Dendritic cell treated with granulocyte-macrophage colony-stimulating factor and Interleukin-4, amounts not matched to agents 40 ng/mL and 50 ng/mL, for 4 days (primary cell): Measurements from ENCODE around the gene SLC13A5.
"Not testable (repeated sequence)": the region's sequence is repeated elsewhere in the genome, so short reads cannot be mapped to it uniquely, and the experiment has no call there.

ENCODE experiments used
- H3K27ac Mint-ChIP-seq: one replicate; pipeline ENCODE4 v1.8.0; 2022; ENCODE audit warnings: mild to moderate bottlenecking, mixed read lengths
- H3K27me3 Mint-ChIP-seq: one replicate; pipeline ENCODE4 v1.8.0; 2022; ENCODE audit warnings: mild to moderate bottlenecking, mixed read lengths
- H3K36me3 Mint-ChIP-seq: one replicate; pipeline ENCODE4 v1.8.0; 2022; ENCODE audit warnings: low read depth, mixed read lengths
- H3K4me1 Mint-ChIP-seq: one replicate; pipeline ENCODE4 v1.8.0; 2022; ENCODE audit warnings: low read depth, mixed read lengths
- H3K4me3 Mint-ChIP-seq: one replicate; pipeline ENCODE4 v1.8.0; 2022; ENCODE audit warnings: mild to moderate bottlenecking, moderate library complexity, mixed read lengths
- H3K9me3 Mint-ChIP-seq: one replicate; pipeline ENCODE4 v1.8.0; 2022; ENCODE audit warnings: mixed read lengths
- intact Hi-C: fragments of 100-400 bp; cut with micrococcal nuclease; formaldehyde crosslinking; loops from one replicate; pipeline ENCODE4 v1.15.0; 2022

SLC13A5 gene

GRCh38 chr17:6713130-6713917, at the start of gene SLC13A5:
Gene SLC13A5 (minus strand): TSS chr17:6713369. CDS start chr17:6713333, 36 bp downstream.
- H3K27ac Mint-ChIP-seq: no peak within 1 kb of the TSS
- H3K4me3 Mint-ChIP-seq: peak within 1 kb of the TSS; percentile 67
- no peaks in the 10 kb centered on the region for H3K36me3 Mint-ChIP-seq
- H3K4me1 Mint-ChIP-seq: peaks cover 34% of the 10 kb centered on the region
- peaks cover 52% of the 10 kb centered on the region for H3K27me3 Mint-ChIP-seq
- intact Hi-C loops: no loop called here
- H3K9me3 Mint-ChIP-seq: no peaks in the 10 kb centered on the region

GRCh38 chr17:6761779-6762178, 48.6 kb upstream of the SLC13A5 start:
- H3K4me3 Mint-ChIP-seq: no peak overlapping the region
- intact Hi-C loops: no loop called here
- H3K27ac Mint-ChIP-seq: no peak overlapping the region
- peaks cover 16% of the 10 kb centered on the region for H3K9me3 Mint-ChIP-seq
- peaks cover 22% of the 10 kb centered on the region for H3K4me1 Mint-ChIP-seq
- H3K36me3 Mint-ChIP-seq: peaks cover 100% of the 10 kb centered on the region
- no peaks in the 10 kb centered on the region for H3K27me3 Mint-ChIP-seq

- Mint-ChIP-seq H3K27me3 (no peaks in the 10 kb centered on the region), H3K9me3 (no peaks in the 10 kb centered on the region), H3K27ac (no peak overlapping the region), H3K4me3 (no peak overlapping the region), H3K36me3 (peaks cover 70% of the 10 kb centered on the region), H3K4me1 (peaks cover 50% of the 10 kb centered on the region)
- intact Hi-C loops: loop anchor here (10.0 kb wide), 1 partner anchor 93 kb away; no protein-coding TSS in a partner anchor
Observed at GRCh38 chr17:6757747-6758146, 44.6 kb upstream of the SLC13A5 start.

- H3K4me1 Mint-ChIP-seq: peaks cover 63% of the 10 kb centered on the region
- H3K9me3 Mint-ChIP-seq: no peaks in the 10 kb centered on the region
- peak overlapping the region; percentile 88 for H3K4me3 Mint-ChIP-seq
- no peaks in the 10 kb centered on the region for H3K27me3 Mint-ChIP-seq
- intact Hi-C loops: loop anchor here (10.0 kb wide), 1 partner anchor 92 kb away; no protein-coding TSS in a partner anchor
- peak overlapping the region; percentile 97 for H3K27ac Mint-ChIP-seq
- H3K36me3 Mint-ChIP-seq: peaks cover 58% of the 10 kb centered on the region
Observed at GRCh38 chr17:6756425-6757031, 43.4 kb upstream of the SLC13A5 start.

- intact Hi-C loops: loop anchor here (10.0 kb wide), 1 partner anchor 91 kb away; no protein-coding TSS in a partner anchor
- Mint-ChIP-seq H3K4me1 (peaks cover 64% of the 10 kb centered on the region), H3K4me3 (peak within 1 kb of the TSS; percentile 88), H3K27ac (peak within 1 kb of the TSS; percentile 97), H3K27me3 (no peaks in the 10 kb centered on the region), H3K9me3 (no peaks in the 10 kb centered on the region), H3K36me3 (peaks cover 50% of the 10 kb centered on the region)
Observed at GRCh38 chr17:6755731-6756184, 42.6 kb upstream of the SLC13A5 start, which contains the start of gene XAF1. Gene XAF1 (plus strand): TSS chr17:6756046. CDS start chr17:6756079, 33 bp downstream.

- Mint-ChIP-seq H3K27ac (peak overlapping the region; percentile 97), H3K4me3 (peak overlapping the region; percentile 88), H3K27me3 (no peaks in the 10 kb centered on the region), H3K36me3 (peaks cover 46% of the 10 kb centered on the region), H3K9me3 (no peaks in the 10 kb centered on the region), H3K4me1 (peaks cover 64% of the 10 kb centered on the region)
- intact Hi-C loops: loop anchor here (10.0 kb wide), 1 partner anchor 90 kb away; no protein-coding TSS in a partner anchor
Observed at GRCh38 chr17:6755281-6755680, 42.1 kb upstream of the SLC13A5 start.

GRCh38 chr17:6753546-6753945, 40.4 kb upstream of the SLC13A5 start:
- Mint-ChIP-seq H3K27me3 (no peaks in the 10 kb centered on the region), H3K4me3 (no peak overlapping the region), H3K4me1 (peaks cover 60% of the 10 kb centered on the region), H3K36me3 (peaks cover 28% of the 10 kb centered on the region), H3K9me3 (no peaks in the 10 kb centered on the region), H3K27ac (peak overlapping the region; percentile 85)
- intact Hi-C loops: loop anchor here (10.0 kb wide), 1 partner anchor 89 kb away; no protein-coding TSS in a partner anchor

GRCh38 chr17:6753006-6753445, 39.9 kb upstream of the SLC13A5 start:
- Mint-ChIP-seq H3K36me3 (peaks cover 23% of the 10 kb centered on the region), H3K27me3 (no peaks in the 10 kb centered on the region), H3K27ac (peak overlapping the region; percentile 85), H3K4me3 (no peak overlapping the region), H3K4me1 (peaks cover 54% of the 10 kb centered on the region), H3K9me3 (no peaks in the 10 kb centered on the region)
- intact Hi-C loops: loop anchor here (10.0 kb wide), 1 partner anchor 88 kb away; no protein-coding TSS in a partner anchor

- intact Hi-C loops: loop anchor here (10.0 kb wide), 1 partner anchor 87 kb away; no protein-coding TSS in a partner anchor
- Mint-ChIP-seq H3K27ac (peak overlapping the region; percentile 85), H3K4me1 (peaks cover 47% of the 10 kb centered on the region)
Observed at GRCh38 chr17:6752068-6752909, 39.1 kb upstream of the SLC13A5 start.

GRCh38 chr17:6749519-6749918, 36.4 kb upstream of the SLC13A5 start:
- Mint-ChIP-seq H3K36me3 (no peaks in the 10 kb centered on the region), H3K27ac (no peak overlapping the region), H3K27me3 (peaks cover 12% of the 10 kb centered on the region), H3K9me3 (no peaks in the 10 kb centered on the region), H3K4me1 (peaks cover 28% of the 10 kb centered on the region), H3K4me3 (no peak overlapping the region)
- intact Hi-C loops: no loop called here

More at GRCh38 chr17:6752068-6752909, 39.1 kb upstream of the SLC13A5 start:
- Mint-ChIP-seq H3K27me3 (no peaks in the 10 kb centered on the region), H3K36me3 (peaks cover 16% of the 10 kb centered on the region), H3K9me3 (no peaks in the 10 kb centered on the region), H3K4me3 (no peak overlapping the region)

- peaks cover 21% of the 10 kb centered on the region for H3K4me1 Mint-ChIP-seq
- no peak overlapping the region for H3K4me3 Mint-ChIP-seq
- intact Hi-C loops: no loop called here
- no peaks in the 10 kb centered on the region for H3K36me3 Mint-ChIP-seq
- H3K9me3 Mint-ChIP-seq: no peaks in the 10 kb centered on the region
- H3K27me3 Mint-ChIP-seq: peaks cover 16% of the 10 kb centered on the region
- H3K27ac Mint-ChIP-seq: no peak overlapping the region
Observed at GRCh38 chr17:6748617-6749016, 35.4 kb upstream of the SLC13A5 start.

GRCh38 chr17:6746665-6747064, 33.5 kb upstream of the SLC13A5 start:
- H3K27ac Mint-ChIP-seq, H3K36me3 Mint-ChIP-seq, H3K4me3 Mint-ChIP-seq, H3K9me3 Mint-ChIP-seq, H3K4me1 Mint-ChIP-seq, intact Hi-C loops: not testable (repeated sequence)
- H3K27me3 Mint-ChIP-seq: peaks cover 24% of the 10 kb centered on the region

GRCh38 chr17:6729531-6729930, 16.4 kb upstream of the SLC13A5 start:
- Mint-ChIP-seq H3K4me1 (peaks cover 6% of the 10 kb centered on the region), H3K36me3 (no peaks in the 10 kb centered on the region), H3K4me3 (no peak overlapping the region), H3K9me3 (no peaks in the 10 kb centered on the region), H3K27me3 (peaks cover 20% of the 10 kb centered on the region), H3K27ac (no peak overlapping the region)
- intact Hi-C loops: no loop called here
